ENCODE results near the gene SART1.
A peak's percentile ranks its signal among the peaks of the same experiment; 100 is the strongest.
"Not testable (repeated sequence)": the region's sequence is repeated elsewhere in the genome, so short reads cannot be mapped to it uniquely, and the experiment has no call there.

Gene SART1

DNA sequence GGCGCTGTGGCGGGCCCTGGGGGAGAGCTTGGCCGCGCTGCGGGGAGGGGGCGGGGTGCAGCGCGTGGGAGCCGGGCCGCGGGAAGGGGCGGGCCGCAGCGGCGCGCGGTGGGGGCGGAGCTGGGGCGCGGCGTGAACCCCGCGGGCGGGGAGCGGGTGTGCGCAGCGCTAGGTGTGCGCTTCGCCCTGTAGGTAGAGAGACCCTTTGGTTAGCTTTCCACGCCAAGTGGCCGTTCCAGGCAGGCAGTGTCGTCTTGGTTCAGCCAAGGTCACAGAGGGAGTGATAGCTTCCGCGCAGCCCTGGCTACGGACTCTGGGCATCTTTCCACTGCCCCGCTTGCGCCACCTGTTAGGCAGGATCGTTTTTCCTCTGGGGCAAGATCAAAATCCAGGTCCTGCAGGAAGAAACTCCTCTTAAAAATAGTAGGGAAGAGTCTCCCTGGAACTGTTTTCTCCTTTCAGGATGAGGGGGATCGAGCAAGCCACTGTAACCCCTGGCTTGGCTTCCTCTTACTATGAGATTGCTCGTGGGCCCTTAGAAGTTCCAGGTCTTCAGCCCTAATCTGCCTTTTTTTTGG lies 41.2 kb downstream of the SART1 start:
- DNase-seq (ENCODE audit: insufficient read length, low spot score) (peak; percentile 67), FAIRE-seq (peak; percentile 85)
- TF ChIP-seq PAX5 (IDR thresholded peaks at IDR 0.05; ENCODE audit: insufficient read depth, low read length, severe bottlenecking) (no peak), POLR2AphosphoS5 (IDR thresholded peaks at IDR 0.05; ENCODE audit: low read depth, low read length) (no peak), POLR2A (IDR thresholded peaks at IDR 0.05; ENCODE audit: low read depth, low read length) (no peak; the same call in 1 of the 2 replicates), SPI1 (IDR thresholded peaks at IDR 0.05; ENCODE audit: low read depth, low read length) (no peak), TAF1 (IDR thresholded peaks at IDR 0.05; ENCODE audit: low read depth, low read length) (no peak), POU2F2 (IDR thresholded peaks at IDR 0.05; ENCODE audit: low read depth, low read length) (no peak)

DNA sequence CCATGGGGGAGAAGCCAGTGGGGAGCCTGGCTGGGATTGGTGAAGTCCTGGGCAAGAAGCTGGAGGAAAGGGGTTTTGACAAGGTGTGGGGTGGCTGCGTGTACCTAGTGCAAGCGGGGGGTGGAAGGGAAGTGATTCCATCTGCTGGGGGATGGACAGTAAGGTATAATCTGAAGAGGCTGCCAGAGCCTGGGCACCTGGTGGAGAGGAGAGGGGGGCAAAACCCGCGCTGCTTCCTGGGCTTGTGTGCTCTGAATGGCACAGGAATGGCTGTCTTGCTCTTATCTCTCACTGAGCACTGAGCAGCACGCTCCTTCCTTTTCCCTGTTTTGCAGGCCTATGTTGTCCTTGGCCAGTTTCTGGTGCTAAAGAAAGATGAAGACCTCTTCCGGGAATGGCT lies 41.8 kb downstream of the SART1 start:
- no peak for FAIRE-seq
- no peak for DNase-seq (ENCODE audit: insufficient read length, low spot score)
- TF ChIP-seq PAX5 (IDR thresholded peaks at IDR 0.05; ENCODE audit: insufficient read depth, low read length, severe bottlenecking) (no peak), TAF1 (IDR thresholded peaks at IDR 0.05; ENCODE audit: low read depth, low read length) (no peak), POLR2AphosphoS5 (IDR thresholded peaks at IDR 0.05; ENCODE audit: low read depth, low read length) (no peak), POLR2A (IDR thresholded peaks at IDR 0.05; ENCODE audit: low read depth, low read length) (no peak), SPI1 (IDR thresholded peaks at IDR 0.05; ENCODE audit: low read depth, low read length) (no peak), POU2F2 (IDR thresholded peaks at IDR 0.05; ENCODE audit: low read depth, low read length) (no peak)

DNA sequence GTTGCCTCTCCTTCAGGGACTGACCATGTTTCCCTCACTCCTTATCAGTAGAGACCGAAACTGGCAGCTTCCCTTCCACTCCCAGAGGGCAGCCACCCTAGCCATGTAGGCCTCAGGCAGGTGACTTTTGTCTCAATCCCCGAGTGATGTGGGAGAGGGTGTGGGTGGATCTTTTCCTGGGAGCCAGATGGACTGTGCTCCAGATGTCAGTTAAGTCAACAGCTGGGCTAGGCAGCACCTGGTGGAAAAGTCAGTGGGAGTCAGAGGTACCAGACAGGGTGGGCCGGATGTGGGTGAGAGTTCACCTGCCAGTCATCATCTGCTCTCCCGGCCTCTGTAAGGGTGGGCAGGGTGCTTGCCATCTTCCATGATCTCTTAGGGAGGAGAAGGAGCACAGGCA lies 42.7 kb downstream of the SART1 start:
- FAIRE-seq = no peak
- TF ChIP-seq POU2F2 (IDR thresholded peaks at IDR 0.05; ENCODE audit: low read depth, low read length) (no peak), POLR2AphosphoS5 (IDR thresholded peaks at IDR 0.05; ENCODE audit: low read depth, low read length) (no peak), SPI1 (IDR thresholded peaks at IDR 0.05; ENCODE audit: low read depth, low read length) (no peak), PAX5 (IDR thresholded peaks at IDR 0.05; ENCODE audit: insufficient read depth, low read length, severe bottlenecking) (no peak)
- no peak for DNase-seq (ENCODE audit: insufficient read length, low spot score)

GRCh38 chr11:66006134-66006890 lies 44.8 kb downstream of the SART1 start:
- TF ChIP-seq POLR2AphosphoS5 (IDR thresholded peaks at IDR 0.05; ENCODE audit: low read depth, low read length) = peak; percentile 15; the same call in 1 of the 2 replicates
- TF ChIP-seq POU2F2 (IDR thresholded peaks at IDR 0.05; ENCODE audit: low read depth, low read length) = no peak
- FAIRE-seq = no peak
- DNase-seq (ENCODE audit: insufficient read length, low spot score) = no peak

- DNase-seq (ENCODE audit: insufficient read length, low spot score) (no peak), FAIRE-seq (no peak)
Observed at GRCh38 chr11:66006891-66007176, 45.3 kb downstream of the SART1 start.

DNA sequence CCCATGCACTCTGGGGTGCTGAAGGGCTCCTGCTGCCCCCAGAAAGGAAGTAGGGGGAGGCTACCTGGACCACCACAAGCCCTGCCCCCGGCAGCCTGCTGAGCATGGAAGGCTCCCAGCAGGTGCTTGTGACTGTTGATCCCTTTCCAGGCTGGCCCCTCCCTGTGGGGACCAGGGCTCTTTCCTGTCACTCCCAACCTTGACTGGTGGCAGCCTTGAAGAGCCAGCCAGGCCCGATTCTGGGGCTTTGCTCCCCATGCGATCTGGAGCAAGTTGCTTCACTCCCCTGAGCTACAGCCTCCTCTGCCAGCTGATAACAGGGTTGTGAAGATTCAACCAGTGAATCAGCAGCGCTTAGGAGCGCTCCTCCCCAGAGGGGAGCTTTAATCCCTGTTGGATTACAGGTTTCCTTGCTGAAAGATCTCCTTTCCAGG lies 45.7 kb downstream of the SART1 start:
- DNase-seq (ENCODE audit: insufficient read length, low spot score) (no peak), FAIRE-seq (no peak)
- TF ChIP-seq POLR2AphosphoS5 (IDR thresholded peaks at IDR 0.05; ENCODE audit: low read depth, low read length) (no peak), TAF1 (IDR thresholded peaks at IDR 0.05; ENCODE audit: low read depth, low read length) (no peak), SPI1 (IDR thresholded peaks at IDR 0.05; ENCODE audit: low read depth, low read length) (no peak), POLR2A (IDR thresholded peaks at IDR 0.05; ENCODE audit: low read depth, low read length) (no peak), PAX5 (IDR thresholded peaks at IDR 0.05; ENCODE audit: insufficient read depth, low read length, severe bottlenecking) (no peak), POU2F2 (IDR thresholded peaks at IDR 0.05; ENCODE audit: low read depth, low read length) (no peak)

More at GRCh38 chr11:66006891-66007176, 45.3 kb downstream of the SART1 start:
- TF ChIP-seq SPI1 (IDR thresholded peaks at IDR 0.05; ENCODE audit: low read depth, low read length) (no peak), POU2F2 (IDR thresholded peaks at IDR 0.05; ENCODE audit: low read depth, low read length) (no peak), TAF1 (IDR thresholded peaks at IDR 0.05; ENCODE audit: low read depth, low read length) (no peak), PAX5 (IDR thresholded peaks at IDR 0.05; ENCODE audit: insufficient read depth, low read length, severe bottlenecking) (no peak), POLR2AphosphoS5 (IDR thresholded peaks at IDR 0.05; ENCODE audit: low read depth, low read length) (no peak), POLR2A (IDR thresholded peaks at IDR 0.05; ENCODE audit: low read depth, low read length) (no peak)

GRCh38 chr11:66008095-66008467 lies 46.5 kb downstream of the SART1 start:
- DNase-seq (ENCODE audit: insufficient read length, low spot score) (no peak), FAIRE-seq (no peak)
- TF ChIP-seq TAF1 (IDR thresholded peaks at IDR 0.05; ENCODE audit: low read depth, low read length) (no peak), POLR2AphosphoS5 (IDR thresholded peaks at IDR 0.05; ENCODE audit: low read depth, low read length) (no peak), POU2F2 (IDR thresholded peaks at IDR 0.05; ENCODE audit: low read depth, low read length) (no peak), SPI1 (IDR thresholded peaks at IDR 0.05; ENCODE audit: low read depth, low read length) (no peak), POLR2A (IDR thresholded peaks at IDR 0.05; ENCODE audit: low read depth, low read length) (no peak), PAX5 (IDR thresholded peaks at IDR 0.05; ENCODE audit: insufficient read depth, low read length, severe bottlenecking) (no peak)

GRCh38 chr11:66008468-66009101 lies 47.1 kb downstream of the SART1 start:
- DNase-seq (ENCODE audit: insufficient read length, low spot score) (no peak), FAIRE-seq (no peak)
- TF ChIP-seq TAF1 (IDR thresholded peaks at IDR 0.05; ENCODE audit: low read depth, low read length) (no peak), POLR2A (IDR thresholded peaks at IDR 0.05; ENCODE audit: low read depth, low read length) (no peak), SPI1 (IDR thresholded peaks at IDR 0.05; ENCODE audit: low read depth, low read length) (no peak), PAX5 (IDR thresholded peaks at IDR 0.05; ENCODE audit: insufficient read depth, low read length, severe bottlenecking) (no peak), POU2F2 (IDR thresholded peaks at IDR 0.05; ENCODE audit: low read depth, low read length) (no peak), POLR2AphosphoS5 (IDR thresholded peaks at IDR 0.05; ENCODE audit: low read depth, low read length) (no peak)

- not testable (repeated sequence) for DNase-seq (ENCODE audit: insufficient read length, low spot score); FAIRE-seq
Observed at GRCh38 chr11:66010036-66010435, 48.5 kb downstream of the SART1 start.

Measured in GM12891 (cell line).